Brain microvascular endothelial cell (primary cell): Measurements from ENCODE around the gene COCH.

Experiments used
- DNase-seq: peaks from one replicate; pipeline ENCODE4 v3.0.0-alpha.2; 2020
- H3K27ac ChIP-seq: fragments of 250-450 bp; sonication (Bioruptor Pico); 2 replicates; pipeline ENCODE4 v1.5.1; 2020; ENCODE audit warnings: mild to moderate bottlenecking, moderate library complexity
- H3K27me3 ChIP-seq: fragments of 250-450 bp; sonication (Bioruptor Pico); replicated peaks from 2 replicates; pipeline ENCODE4 v1.5.1; 2020; ENCODE audit warnings: mild to moderate bottlenecking
- H3K36me3 ChIP-seq: fragments of 250-450 bp; sonication (Bioruptor Pico); replicated peaks from 2 replicates; pipeline ENCODE4 v1.5.1; 2020; ENCODE audit warnings: mild to moderate bottlenecking
- H3K4me3 ChIP-seq: 2 replicates; pipeline ENCODE4 v1.5.1; 2011; ENCODE audit warnings: low read depth, mild to moderate bottlenecking, control low read depth, low read length, moderate library complexity
- CTCF ChIP-seq: IDR thresholded peaks from 2 replicates; pipeline ENCODE4 v1.5.1; 2011; ENCODE audit warnings: low read depth, mild to moderate bottlenecking, moderate library complexity, low read length, control low read depth, inconsistent platforms; ENCODE audit errors: missing control alignments
- in situ Hi-C: cut with HindIII; loops from 2 replicates; pipeline ENCODE4 v1.10.0; 2017; ENCODE audit warnings: low sequenced_read_pairs, low pct_ligation_motif_present

The COCH gene

DNA sequence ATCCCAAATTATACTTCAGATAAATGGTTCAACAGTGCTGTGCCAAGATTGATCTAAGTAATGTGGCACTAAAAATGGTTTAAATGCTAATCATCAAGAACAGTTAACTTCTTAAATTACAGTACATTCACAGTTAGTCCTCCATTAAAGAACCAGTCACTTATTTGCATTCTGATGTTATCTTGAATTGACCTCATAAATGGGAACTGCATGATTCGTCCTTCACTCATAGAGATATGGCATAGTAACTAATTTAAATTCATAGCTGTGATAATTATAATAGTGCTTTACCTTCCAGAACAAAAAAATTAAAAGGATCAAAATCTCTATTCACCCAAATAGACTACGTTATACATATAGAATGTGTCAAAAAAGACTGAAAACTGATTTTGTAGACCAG, 61.1 kb downstream of the COCH start:
- in situ Hi-C loops: no loop called here
- Histone ChIP-seq H3K36me3 (peaks cover 13% of the 10 kb centered on the region), H3K4me3 (no peak overlapping the region), H3K27ac (no peak overlapping the region), H3K27me3 (no peaks in the 10 kb centered on the region)
- DNase-seq: no peak
- no peak for TF ChIP-seq CTCF

GRCh38 chr14:30938617-30939016, 64.3 kb downstream of the COCH start:
- Histone ChIP-seq H3K27me3 (no peaks in the 10 kb centered on the region), H3K27ac (no peak overlapping the region), H3K36me3 (peaks cover 16% of the 10 kb centered on the region), H3K4me3 (no peak overlapping the region)
- no peak for DNase-seq
- TF ChIP-seq CTCF: no peak
- in situ Hi-C loops: no loop called here
